ENCODE results near the gene DUSP3. TPM values are rescaled to one million over a fixed set of nuclear protein-coding genes. Genes with fewer than 3 reads are reported as not detected.
A peak's percentile ranks its signal among the peaks of the same experiment; 100 is the strongest.

DUSP3 gene
- total and polyA plus RNA-seq, 2 of the 13 experiments (the other 11 are each of a cell fraction or from before 2014, with no cell fraction given), result 60.0 to 71.5 TPM

GRCh38 chr17:43801844-43802243, 23.1 kb upstream of the DUSP3 start (continued):
- no peak for TF ChIP-seq KLF11 (CRISPR knock-in tag; IDR thresholded peaks at IDR 0.05)
- no peak for TF ChIP-seq TCF12 (IDR thresholded peaks at IDR 0.05)
- TF ChIP-seq TCF12 (CRISPR knock-in tag; IDR thresholded peaks at IDR 0.05), result peak; percentile 26; the same call in 1 of the 2 replicates
- TF ChIP-seq NCOR1 (IDR thresholded peaks at IDR 0.05; ENCODE audit: borderline replicate concordance, low read length), result peak; percentile 52; the same call in 1 of the 2 replicates
- peak; percentile 99 for TF ChIP-seq RCOR2 (CRISPR knock-in tag; IDR thresholded peaks at IDR 0.05)
- TF ChIP-seq HMG20B (CRISPR knock-in tag; conservative IDR thresholded peaks at IDR 0.05), result peak; percentile 100
- TF ChIP-seq ZNF780A (CRISPR knock-in tag; IDR thresholded peaks at IDR 0.05), result 0 out of 2 replicates have a peak, but pooled peaks have one; percentile 67
- peak; percentile 54; the same call in 1 of the 2 replicates for TF ChIP-seq ZNF629 (CRISPR knock-in tag; conservative IDR thresholded peaks at IDR 0.05)
- no peak for TF ChIP-seq THYN1 (CRISPR knock-in tag; IDR thresholded peaks at IDR 0.05; ENCODE audit: borderline replicate concordance, low read depth)
- peak; percentile 78 for TF ChIP-seq ERF (CRISPR knock-in tag; IDR thresholded peaks at IDR 0.05)
- TF ChIP-seq, protein P1, sequence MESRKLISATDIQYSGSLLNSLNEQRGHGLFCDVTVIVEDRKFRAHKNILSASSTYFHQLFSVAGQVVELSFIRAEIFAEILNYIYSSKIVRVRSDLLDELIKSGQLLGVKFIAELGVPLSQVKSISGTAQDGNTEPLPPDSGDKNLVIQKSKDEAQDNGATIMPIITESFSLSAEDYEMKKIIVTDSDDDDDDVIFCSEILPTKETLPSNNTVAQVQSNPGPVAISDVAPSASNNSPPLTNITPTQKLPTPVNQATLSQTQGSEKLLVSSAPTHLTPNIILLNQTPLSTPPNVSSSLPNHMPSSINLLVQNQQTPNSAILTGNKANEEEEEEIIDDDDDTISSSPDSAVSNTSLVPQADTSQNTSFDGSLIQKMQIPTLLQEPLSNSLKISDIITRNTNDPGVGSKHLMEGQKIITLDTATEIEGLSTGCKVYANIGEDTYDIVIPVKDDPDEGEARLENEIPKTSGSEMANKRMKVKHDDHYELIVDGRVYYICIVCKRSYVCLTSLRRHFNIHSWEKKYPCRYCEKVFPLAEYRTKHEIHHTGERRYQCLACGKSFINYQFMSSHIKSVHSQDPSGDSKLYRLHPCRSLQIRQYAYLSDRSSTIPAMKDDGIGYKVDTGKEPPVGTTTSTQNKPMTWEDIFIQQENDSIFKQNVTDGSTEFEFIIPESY (CRISPR knock-in tag; IDR thresholded peaks at IDR 0.05), result peak; percentile 65; the same call in 1 of the 2 replicates
- no peak for TF ChIP-seq ZNF768 (CRISPR knock-in tag; IDR thresholded peaks at IDR 0.05)
- peak; percentile 76; the same call in 1 of the 2 replicates for TF ChIP-seq PITX1 (CRISPR knock-in tag; IDR thresholded peaks at IDR 0.05)
- no peak for TF ChIP-seq STAT5B (CRISPR knock-in tag; IDR thresholded peaks at IDR 0.05)
- no peak for TF ChIP-seq ZNF337 (CRISPR knock-in tag; IDR thresholded peaks at IDR 0.05; ENCODE audit: borderline replicate concordance, low read depth)
- peak; percentile 96 for TF ChIP-seq FOSL2 (CRISPR knock-in tag; IDR thresholded peaks at IDR 0.05)
- no peak for TF ChIP-seq ZNF850 (CRISPR knock-in tag; conservative IDR thresholded peaks at IDR 0.05)
- TF ChIP-seq ZBTB43 (CRISPR knock-in tag; conservative IDR thresholded peaks at IDR 0.05), result 0 out of 2 replicates have a peak, but pooled peaks have one; percentile 42
- no peak for TF ChIP-seq CC2D1A (CRISPR knock-in tag; IDR thresholded peaks at IDR 0.05)
- TF ChIP-seq ZNF207 (IDR thresholded peaks at IDR 0.05; ENCODE audit: borderline replicate concordance), result no peak
- TF ChIP-seq, protein P2, sequence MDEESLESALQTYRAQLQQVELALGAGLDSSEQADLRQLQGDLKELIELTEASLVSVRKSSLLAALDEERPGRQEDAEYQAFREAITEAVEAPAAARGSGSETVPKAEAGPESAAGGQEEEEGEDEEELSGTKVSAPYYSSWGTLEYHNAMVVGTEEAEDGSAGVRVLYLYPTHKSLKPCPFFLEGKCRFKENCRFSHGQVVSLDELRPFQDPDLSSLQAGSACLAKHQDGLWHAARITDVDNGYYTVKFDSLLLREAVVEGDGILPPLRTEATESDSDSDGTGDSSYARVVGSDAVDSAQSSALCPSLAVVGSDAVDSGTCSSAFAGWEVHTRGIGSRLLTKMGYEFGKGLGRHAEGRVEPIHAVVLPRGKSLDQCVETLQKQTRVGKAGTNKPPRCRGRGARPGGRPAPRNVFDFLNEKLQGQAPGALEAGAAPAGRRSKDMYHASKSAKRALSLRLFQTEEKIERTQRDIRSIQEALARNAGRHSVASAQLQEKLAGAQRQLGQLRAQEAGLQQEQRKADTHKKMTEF (CRISPR knock-in tag; IDR thresholded peaks at IDR 0.05), result peak; percentile 82
- TF ChIP-seq ZFY (CRISPR knock-in tag; IDR thresholded peaks at IDR 0.05), result no peak
- no peak for TF ChIP-seq ZNF510 (CRISPR knock-in tag; IDR thresholded peaks at IDR 0.05; ENCODE audit: low read depth)
- peak; percentile 87 for TF ChIP-seq FOXA1 (IDR thresholded peaks at IDR 0.05)
- peak; percentile 97 for TF ChIP-seq FOXA1 (CRISPR knock-in tag; IDR thresholded peaks at IDR 0.05)
- TF ChIP-seq ZBTB21 (CRISPR knock-in tag; IDR thresholded peaks at IDR 0.05), result peak; percentile 86
- peak; percentile 92 for TF ChIP-seq JUNB (CRISPR knock-in tag; IDR thresholded peaks at IDR 0.05; ENCODE audit: borderline replicate concordance)
- 0 out of 2 replicates have a peak, but pooled peaks have one; percentile 28 for TF ChIP-seq ARID3A (IDR thresholded peaks at IDR 0.05; ENCODE audit: low read depth, low read length)
